PC-9 (cell line): ENCODE results near the gene LINC00305. TPM values are rescaled to one million over a fixed set of nuclear protein-coding genes. Genes with fewer than 3 reads are reported as not detected.

Experiments used
- BruUV-seq: library from RNA; stranded (reverse); fragments of 400-500 nt; replicated peaks from 2 replicates; lab custom pipeline; 2021; lab: Mats Ljungman, UMichigan
- CTCF ChIA-PET: fragments of 300-600 bp; sonication (Branson Sonifier 250); formaldehyde crosslinking; loops from one replicate; lab custom pipeline; 2022; ENCODE audit warnings: antibody characterized with exemption; lab: Charles Lee
- POLR2A ChIA-PET: fragments of 300-600 bp; sonication (Branson Sonifier 250); formaldehyde crosslinking; loops from one replicate; lab custom pipeline; 2022; ENCODE audit warnings: antibody characterized with exemption; ENCODE audit not compliant: unreplicated experiment; lab: Charles Lee
- DNase-seq, 2 experiments: peaks; one replicate each; pipeline versions ENCODE4 v3.0.0 to v3.0.0-alpha.2; 2015 to 2022; ENCODE audit warnings: mixed read lengths in 1 of 2
- H2AFZ ChIP-seq: fragments of 200-600 bp; sonication (generic); 2 replicates; pipeline ENCODE4 v1.8.1; 2017; ENCODE audit warnings: antibody characterized with exemption
- H3F3A ChIP-seq: fragments of 200-600 bp; sonication (generic); 2 replicates; pipeline ENCODE4 v1.8.1; 2017; ENCODE audit warnings: antibody characterized with exemption, mild to moderate bottlenecking, low read depth; ENCODE audit not compliant: insufficient read depth
- H3K27ac ChIP-seq: fragments of 200-600 bp; sonication (generic); 2 replicates; pipeline ENCODE4 v1.6.1; 2016; ENCODE audit warnings: mixed run types
- H3K27me3 ChIP-seq: fragments of 200-600 bp; sonication (generic); 2 replicates; pipeline ENCODE4 v1.6.1; 2016; ENCODE audit warnings: low read depth, mixed run types; ENCODE audit not compliant: insufficient read depth
- H3K36me3 ChIP-seq: fragments of 200-600 bp; sonication (generic); 2 replicates; pipeline ENCODE4 v1.6.1; 2016; ENCODE audit warnings: low read depth, mixed run types
- H3K4me1 ChIP-seq: fragments of 200-600 bp; sonication (generic); replicated peaks from 2 replicates; pipeline ENCODE4 v1.6.1; 2016; ENCODE audit warnings: mixed run types; ENCODE audit not compliant: insufficient read depth
- H3K4me2 ChIP-seq: fragments of 200-600 bp; sonication (generic); 2 replicates; pipeline ENCODE4 v1.6.1; 2017; ENCODE audit warnings: mixed run types
- H3K4me3 ChIP-seq: fragments of 200-600 bp; sonication (generic); 2 replicates; pipeline ENCODE4 v1.6.1; 2016; ENCODE audit warnings: mixed run types
- H3K79me2 ChIP-seq: fragments of 200-600 bp; sonication (generic); 2 replicates; pipeline ENCODE4 v1.6.1; 2017; ENCODE audit warnings: low read depth, mixed run types
- H3K9me2 ChIP-seq: fragments of 200-600 bp; sonication (generic); 2 replicates; pipeline ENCODE4 v1.8.1; 2017; ENCODE audit warnings: mild to moderate bottlenecking; ENCODE audit not compliant: insufficient read depth
- H3K9me3 ChIP-seq: fragments of 200-600 bp; sonication (generic); 2 replicates; pipeline ENCODE4 v1.8.1; 2016; ENCODE audit warnings: low read depth; ENCODE audit not compliant: insufficient read depth
- H4K20me1 ChIP-seq: fragments of 200-600 bp; sonication (generic); 2 replicates; pipeline ENCODE4 v1.8.1; 2017; ENCODE audit not compliant: insufficient read depth
- EZH2 ChIP-seq: fragments of 200-600 bp; sonication (generic); IDR thresholded peaks from 2 replicates; pipeline ENCODE4 v1.8.0; 2017; ENCODE audit warnings: antibody characterized with exemption, low read depth
- intact Hi-C: fragments of 100-400 bp; cut with micrococcal nuclease; formaldehyde crosslinking; loops from one replicate; pipeline ENCODE4 v1.10.0; 2022; ENCODE audit not compliant: unreplicated experiment
- total RNA-seq: library from RNA; stranded (reverse); gene quantifications from 2 replicates; pipeline ENCODE4 v1.2.3, GENCODE V29; 2021
- TF ChIP-seq, protein P1 (sequence below): fragments of 200-600 bp; sonication (generic); conservative IDR thresholded peaks from 2 replicates; pipeline ENCODE4 v1.6.1; 2017; ENCODE audit warnings: mixed run types, antibody characterized with exemption, mild to moderate bottlenecking, moderate library complexity

Gene LINC00305
- total RNA-seq, 1 experiment from 2014 or later: not detected

DNA sequence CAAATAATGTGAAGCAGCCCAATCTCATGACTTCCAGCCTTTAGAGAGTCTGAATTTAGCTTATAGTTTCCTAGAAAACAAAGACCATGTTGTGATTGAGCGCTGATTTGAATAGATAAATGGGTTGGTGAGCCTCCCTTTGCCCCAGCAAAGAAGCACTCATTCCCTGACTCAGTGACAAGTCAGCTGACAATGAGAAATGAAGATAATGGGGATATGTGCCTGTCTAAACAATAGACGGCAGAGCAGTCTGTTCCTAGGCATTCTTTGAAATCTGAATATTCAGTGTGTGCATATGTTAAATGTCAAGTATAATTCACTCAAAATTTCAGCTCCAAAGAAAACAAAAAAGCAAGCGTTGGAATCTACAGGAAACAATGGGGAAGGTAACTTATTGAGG is 34.8 kb upstream of the LINC00305 start:
- no peak overlapping the region for H3K4me2 ChIP-seq
- H3K79me2 ChIP-seq: no peaks in the 10 kb centered on the region
- no TSS peak for BruUV-seq

DNA sequence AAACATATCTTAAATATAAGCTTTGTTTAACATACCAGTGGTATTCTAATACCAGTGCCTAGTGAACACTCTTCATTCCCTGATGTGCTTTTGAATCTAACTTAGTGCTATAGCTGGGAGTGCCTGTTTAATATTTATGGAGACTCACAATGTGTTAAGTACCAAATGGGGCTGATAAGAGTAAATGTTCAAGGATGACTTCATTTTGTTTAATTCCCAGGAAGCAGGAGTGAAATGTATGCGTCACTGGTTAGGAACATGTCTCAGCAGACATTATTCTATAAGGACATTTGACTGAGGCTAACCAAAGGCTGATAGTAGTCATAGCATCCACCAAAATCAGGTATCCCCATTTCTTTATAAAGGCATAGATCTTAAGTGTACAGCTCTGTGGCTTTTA is 31.7 kb upstream of the LINC00305 start:
- no peak for DNase-seq
- H2AFZ ChIP-seq: no peak overlapping the region
- H3K27ac ChIP-seq: no peak overlapping the region
- TF ChIP-seq EZH2: no peak
- TF ChIP-seq, protein P1, sequence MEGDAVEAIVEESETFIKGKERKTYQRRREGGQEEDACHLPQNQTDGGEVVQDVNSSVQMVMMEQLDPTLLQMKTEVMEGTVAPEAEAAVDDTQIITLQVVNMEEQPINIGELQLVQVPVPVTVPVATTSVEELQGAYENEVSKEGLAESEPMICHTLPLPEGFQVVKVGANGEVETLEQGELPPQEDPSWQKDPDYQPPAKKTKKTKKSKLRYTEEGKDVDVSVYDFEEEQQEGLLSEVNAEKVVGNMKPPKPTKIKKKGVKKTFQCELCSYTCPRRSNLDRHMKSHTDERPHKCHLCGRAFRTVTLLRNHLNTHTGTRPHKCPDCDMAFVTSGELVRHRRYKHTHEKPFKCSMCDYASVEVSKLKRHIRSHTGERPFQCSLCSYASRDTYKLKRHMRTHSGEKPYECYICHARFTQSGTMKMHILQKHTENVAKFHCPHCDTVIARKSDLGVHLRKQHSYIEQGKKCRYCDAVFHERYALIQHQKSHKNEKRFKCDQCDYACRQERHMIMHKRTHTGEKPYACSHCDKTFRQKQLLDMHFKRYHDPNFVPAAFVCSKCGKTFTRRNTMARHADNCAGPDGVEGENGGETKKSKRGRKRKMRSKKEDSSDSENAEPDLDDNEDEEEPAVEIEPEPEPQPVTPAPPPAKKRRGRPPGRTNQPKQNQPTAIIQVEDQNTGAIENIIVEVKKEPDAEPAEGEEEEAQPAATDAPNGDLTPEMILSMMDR: no peak
- H3F3A ChIP-seq: no peaks in the 10 kb centered on the region
- H3K4me1 ChIP-seq: no peaks in the 10 kb centered on the region
- H4K20me1 ChIP-seq: no peaks in the 10 kb centered on the region
- H3K9me3 ChIP-seq: no peaks in the 10 kb centered on the region
- no peak overlapping the region for H3K4me2 ChIP-seq
- ChIA-PET POLR2A (no interaction called here), CTCF (no interaction called here)
- H3K36me3 ChIP-seq: no peaks in the 10 kb centered on the region
- no peaks in the 10 kb centered on the region for H3K27me3 ChIP-seq
- H3K79me2 ChIP-seq: no peaks in the 10 kb centered on the region
- intact Hi-C loops: no loop called here
- no peaks in the 10 kb centered on the region for H3K9me2 ChIP-seq
- no TSS peak for BruUV-seq
- no peak overlapping the region for H3K4me3 ChIP-seq

More for the DNA sequence above, 34.8 kb upstream of the LINC00305 start:
- Histone ChIP-seq H2AFZ (peak overlapping the region; percentile 33; the same call in 1 of the 2 replicates), H3K36me3 (no peaks in the 10 kb centered on the region), H3K27me3 (no peaks in the 10 kb centered on the region), H3K4me3 (no peak overlapping the region), H3K4me1 (no peaks in the 10 kb centered on the region), H3K9me2 (no peaks in the 10 kb centered on the region), H4K20me1 (no peaks in the 10 kb centered on the region), H3K9me3 (no peaks in the 10 kb centered on the region), H3F3A (no peaks in the 10 kb centered on the region), H3K27ac (no peak overlapping the region)
- TF ChIP-seq, protein P1: no peak
- intact Hi-C loops: no loop called here
- DNase-seq: no peak
- ChIA-PET CTCF (no interaction called here), POLR2A (no interaction called here)

DNA sequence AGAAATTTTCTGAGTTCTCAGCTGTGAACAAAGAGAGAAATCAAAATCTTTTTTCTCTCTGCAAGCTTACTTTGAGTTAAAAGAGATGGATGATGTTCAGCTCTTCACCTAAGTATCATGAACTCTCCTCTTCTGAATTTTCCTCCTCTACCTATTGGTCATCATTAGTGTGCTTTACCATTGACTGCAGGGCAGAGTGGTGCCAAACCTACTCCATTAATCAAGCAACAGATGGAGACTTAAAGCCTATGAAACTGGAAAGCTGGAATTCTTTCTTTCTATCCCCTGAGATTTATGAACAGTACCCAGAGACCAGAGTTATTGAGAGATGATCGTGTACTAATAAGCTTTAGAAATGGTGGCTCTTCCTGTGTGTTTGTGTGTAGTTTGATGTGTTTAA is 31.3 kb upstream of the LINC00305 start:
- no peaks in the 10 kb centered on the region for H3K36me3 ChIP-seq

More for the DNA sequence above, 31.3 kb upstream of the LINC00305 start:
- no TSS peak for BruUV-seq
- no peaks in the 10 kb centered on the region for H3K9me2 ChIP-seq
- intact Hi-C loops: no loop called here
- no peak overlapping the region for H2AFZ ChIP-seq
- DNase-seq: no peak
- no peaks in the 10 kb centered on the region for H3K27me3 ChIP-seq
- H3K27ac ChIP-seq: no peak overlapping the region
- no peak overlapping the region for H3K4me3 ChIP-seq
- H3K9me3 ChIP-seq: no peaks in the 10 kb centered on the region
- no peaks in the 10 kb centered on the region for H4K20me1 ChIP-seq
- no peak overlapping the region for H3K4me2 ChIP-seq
- no peaks in the 10 kb centered on the region for H3K4me1 ChIP-seq
- no peaks in the 10 kb centered on the region for H3K79me2 ChIP-seq
- H3F3A ChIP-seq: no peaks in the 10 kb centered on the region
- POLR2A ChIA-PET: no interaction called here
- CTCF ChIA-PET: no interaction called here
- TF ChIP-seq EZH2: no peak
- TF ChIP-seq, protein P1: no peak
